Mesodermal cell (in vitro differentiated cells): ENCODE measurements around the gene SMIM15. TPM values are rescaled to one million over a fixed set of nuclear protein-coding genes. Genes with fewer than 3 reads are reported as not detected.
"Not testable (repeated sequence)": the region's sequence is repeated elsewhere in the genome, so short reads cannot be mapped to it uniquely, and the experiment has no call there.

Source experiments
- H3K27ac ChIP-seq: 2 replicates; pipeline ENCODE4 v1.7.0; 2013; ENCODE audit warnings: mild to moderate bottlenecking, low read depth, low read length, moderate library complexity; ENCODE audit not compliant: severe bottlenecking
- H3K36me3 ChIP-seq: 2 replicates; pipeline ENCODE4 v1.7.1; 2013; ENCODE audit warnings: mild to moderate bottlenecking, low read length, moderate library complexity; ENCODE audit not compliant: control insufficient read depth, insufficient read depth
- H3K4me1 ChIP-seq: one replicate; pipeline ENCODE4 v1.7.1; 2013; ENCODE audit warnings: mild to moderate bottlenecking, low read length; ENCODE audit not compliant: insufficient read depth, control insufficient read depth, poor library complexity, severe bottlenecking
- H3K4me3 ChIP-seq: 2 replicates; pipeline ENCODE4 v1.7.0; 2013; ENCODE audit warnings: low read length, control low read depth, mild to moderate bottlenecking; ENCODE audit not compliant: insufficient read depth, poor library complexity, severe bottlenecking; ENCODE audit errors: extremely low read depth
- H3K9me3 ChIP-seq: 2 replicates; pipeline ENCODE4 v1.7.1; 2013; ENCODE audit warnings: mild to moderate bottlenecking, low read length, moderate library complexity; ENCODE audit not compliant: control insufficient read depth
- WGBS, 2 experiments: methylation state at CpG; one replicate each; pipeline ENCODE4 v1.1.5; 2013; ENCODE audit warnings: missing lambda C conversion rate in 2 of 2; ENCODE audit not compliant: insufficient coverage in 2 of 2; 5-methylcytosine and 5-hydroxymethylcytosine counted together
- polyA plus RNA-seq, 2 experiments: library from polyadenylated mRNA; stranded (reverse); fragments of 50-300 nt; gene quantifications; one replicate each; pipeline ENCODE4 v1.2.3, GENCODE V29; 2013

SMIM15 gene, protein sequence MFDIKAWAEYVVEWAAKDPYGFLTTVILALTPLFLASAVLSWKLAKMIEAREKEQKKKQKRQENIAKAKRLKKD
- 36.5 TPM for polyA plus RNA-seq (2013, experiment 1 of 2)
- 32.4 TPM for polyA plus RNA-seq (2013, experiment 2 of 2)

DNA sequence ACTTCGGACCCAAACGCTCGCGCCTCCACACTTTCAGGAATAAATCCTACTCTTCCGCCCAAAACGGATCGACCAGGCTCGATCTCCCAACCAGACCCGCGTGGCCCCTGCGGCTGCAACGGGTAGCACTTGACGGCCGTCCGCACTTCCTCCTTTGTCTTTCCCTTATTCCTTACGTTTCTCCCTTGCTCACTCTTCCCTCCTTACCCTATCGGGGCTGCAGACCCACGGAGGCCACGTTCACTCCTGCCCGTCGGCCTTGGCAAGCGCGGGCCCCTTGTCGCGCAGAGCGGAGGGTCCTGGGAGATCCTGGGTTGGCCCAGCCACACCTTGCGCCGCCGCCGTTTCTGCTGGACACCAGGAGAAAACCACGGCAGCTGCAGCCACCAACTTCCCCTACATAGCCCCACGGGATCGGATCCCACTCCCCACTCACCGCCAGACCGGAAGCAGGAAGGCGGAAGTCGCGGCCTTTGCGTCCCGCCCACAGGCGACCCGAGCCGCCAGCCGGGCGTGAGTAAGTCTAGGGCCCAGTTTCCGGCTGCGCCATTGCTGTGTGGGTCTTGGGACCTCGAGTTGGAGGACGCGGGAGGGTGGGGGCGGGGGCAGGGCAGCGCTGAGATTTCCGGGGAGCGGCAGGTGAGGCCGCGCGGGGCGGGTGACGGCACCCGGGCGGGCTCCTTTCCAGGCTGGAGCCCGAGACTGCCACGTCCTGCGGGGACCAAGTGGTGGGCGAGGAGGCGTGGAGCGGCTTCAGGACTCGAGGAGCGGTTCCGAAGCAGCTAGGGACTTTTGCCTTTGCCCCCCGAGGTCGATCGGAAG lies at the start of gene SMIM15:
TSS of gene SMIM15 (minus strand) at position 459 of the 822 bp plus-strand sequence. CDS start 2,297 bp downstream, outside the sequence.
- Histone ChIP-seq H3K4me1 (no peaks in the 10 kb centered on the region), H3K4me3 (peak within 1 kb of the TSS; percentile 84), H3K27ac (peak within 1 kb of the TSS; percentile 94), H3K36me3 (peaks cover 30% of the 10 kb centered on the region), H3K9me3 (peaks cover 7% of the 10 kb centered on the region)
- 2 to 3% methylated on average over 53 to 59 of the region's 73 CpGs for WGBS, 2 experiments

DNA sequence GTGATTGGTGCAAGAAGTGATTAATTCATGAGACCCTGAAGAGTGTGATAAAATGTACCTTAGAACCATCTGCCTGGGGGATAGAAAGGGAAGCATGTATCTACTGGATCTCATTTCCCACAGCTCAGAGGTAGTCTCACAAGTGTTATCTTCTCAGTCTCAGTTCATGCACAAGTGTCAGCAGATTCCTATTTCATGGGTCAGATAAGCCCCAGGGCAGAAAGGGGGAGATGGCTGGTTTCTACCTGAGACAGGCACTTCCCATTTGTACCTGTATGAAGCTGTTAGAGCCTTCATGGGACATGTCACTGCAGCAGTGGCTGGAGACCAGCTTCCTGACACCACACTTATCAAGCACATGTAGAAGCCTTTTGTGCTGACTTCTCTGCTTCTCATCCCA lies 45.6 kb upstream of the SMIM15 start:
- Histone ChIP-seq H3K9me3 (no peaks in the 10 kb centered on the region), H3K36me3 (no peaks in the 10 kb centered on the region), H3K4me1 (no peaks in the 10 kb centered on the region), H3K4me3 (no peak overlapping the region), H3K27ac (no peak overlapping the region)

DNA sequence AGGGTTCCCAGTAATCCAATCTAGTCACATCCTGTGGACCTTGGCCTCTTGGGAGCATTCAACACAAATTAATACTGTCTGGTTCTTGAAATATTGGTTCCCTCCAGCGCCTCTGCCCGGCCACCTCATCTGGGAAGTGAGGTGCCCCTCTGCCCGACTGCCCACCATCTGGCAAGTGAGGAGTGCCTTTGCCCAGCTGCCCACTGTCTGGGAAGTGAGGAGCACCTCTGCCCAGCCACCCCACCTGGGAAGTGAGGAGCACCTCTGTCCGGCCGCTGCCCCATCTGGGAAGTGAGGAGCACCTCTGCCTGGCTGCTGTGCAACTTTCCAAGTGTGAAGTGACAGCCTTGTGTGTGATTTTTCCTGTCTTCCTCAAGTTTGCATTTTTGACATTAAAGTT lies 42.7 kb upstream of the SMIM15 start:
- H3K4me3 ChIP-seq, result no peak overlapping the region
- WGBS, 2 experiments, result 82 to 93% methylated on average over 3 to 5 of the region's 5 CpGs
- no peaks in the 10 kb centered on the region for H3K9me3 ChIP-seq
- H3K27ac ChIP-seq, result no peak overlapping the region
- H3K36me3 ChIP-seq, result no peaks in the 10 kb centered on the region
- H3K4me1 ChIP-seq, result peaks cover 5% of the 10 kb centered on the region

DNA sequence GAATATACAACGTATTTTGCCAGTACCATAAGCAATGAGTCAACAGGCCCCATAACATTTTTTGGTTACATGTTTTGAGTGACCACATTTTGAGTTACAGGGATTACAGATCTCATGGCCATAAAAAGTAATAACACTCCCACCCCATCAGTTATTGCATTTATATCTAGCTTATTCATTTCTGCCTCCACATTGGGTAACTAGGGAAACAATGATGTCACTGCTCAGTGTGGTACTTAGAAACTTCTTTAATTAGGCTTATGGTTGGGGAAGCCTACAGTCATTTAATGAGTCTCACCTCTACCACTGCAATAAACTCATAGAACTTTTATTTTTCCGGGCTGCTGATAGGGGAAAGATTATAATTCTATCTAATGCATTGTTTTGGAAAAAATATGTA lies 39.9 kb upstream of the SMIM15 start:
- no peak overlapping the region for H3K27ac ChIP-seq
- H3K36me3 ChIP-seq, result no peaks in the 10 kb centered on the region
- no peak overlapping the region for H3K4me3 ChIP-seq
- peaks cover 8% of the 10 kb centered on the region for H3K9me3 ChIP-seq
- peaks cover 5% of the 10 kb centered on the region for H3K4me1 ChIP-seq
- WGBS, 2 experiments, result 89 to 100% methylated on average over 1 of the region's 2 CpGs

DNA sequence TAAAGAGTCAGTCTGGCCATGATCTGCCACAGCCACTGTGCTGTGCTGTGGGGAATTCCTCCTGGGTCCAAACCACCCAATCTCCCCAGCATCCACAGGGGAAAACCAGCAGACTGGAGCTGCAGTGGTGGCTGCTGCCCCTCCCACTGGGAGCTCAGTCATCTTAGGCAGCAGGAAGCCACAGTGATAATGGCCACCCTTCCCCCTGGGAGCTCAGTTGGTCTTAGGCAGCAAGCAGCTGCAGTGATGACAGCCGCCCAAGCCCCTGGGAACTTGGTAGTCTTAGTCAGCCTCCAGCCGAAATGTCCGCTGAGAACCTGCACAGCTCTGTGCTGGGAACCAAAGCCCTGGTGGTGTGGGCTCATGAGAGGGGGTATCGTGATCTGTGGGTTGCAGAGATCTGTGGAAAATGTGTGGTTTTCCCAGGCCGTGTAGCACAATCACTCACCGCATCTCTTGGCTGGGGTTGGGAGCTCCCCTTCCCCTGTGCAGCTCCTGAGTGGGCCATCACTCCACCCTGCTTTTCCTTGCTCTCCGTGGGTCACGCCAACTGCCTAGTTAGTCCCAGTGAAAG lies 38.4 kb upstream of the SMIM15 start:
- Histone ChIP-seq H3K4me3 (no peak overlapping the region), H3K4me1 (peaks cover 5% of the 10 kb centered on the region), H3K9me3 (peaks cover 8% of the 10 kb centered on the region), H3K27ac (no peak overlapping the region), H3K36me3 (no peaks in the 10 kb centered on the region)
- 87 to 92% methylated on average over 7 to 8 of the region's 8 CpGs for WGBS, 2 experiments

DNA sequence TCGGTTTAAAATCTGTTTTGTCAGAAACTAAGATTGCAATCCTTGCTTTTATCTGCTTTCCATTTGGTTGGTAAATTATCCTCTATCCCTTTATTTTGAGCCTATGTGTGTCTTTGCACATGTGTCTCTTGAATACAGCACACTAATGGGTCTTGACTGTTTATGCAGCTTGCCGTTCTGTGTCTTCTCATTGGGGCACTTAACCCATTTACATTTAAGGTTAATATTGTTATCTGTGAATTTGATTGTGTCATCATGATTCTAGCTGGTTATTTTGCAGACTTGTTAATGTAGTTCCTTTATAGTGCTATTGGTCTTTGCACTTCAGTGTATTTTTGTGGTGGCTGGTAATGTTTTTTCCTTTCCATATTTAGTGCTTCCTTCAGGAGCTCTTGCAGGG lies 36.3 kb upstream of the SMIM15 start:
- no peaks in the 10 kb centered on the region for H3K36me3 ChIP-seq
- H3K27ac ChIP-seq, result no peak overlapping the region
- 80% methylated on average over 1 of the region's 2 CpGs; no CpG with 5 or more reads in 1 of the 2 experiments for WGBS, 2 experiments
- H3K4me3 ChIP-seq, result no peak overlapping the region
- peaks cover 8% of the 10 kb centered on the region for H3K9me3 ChIP-seq
- H3K4me1 ChIP-seq, result peaks cover 5% of the 10 kb centered on the region

DNA sequence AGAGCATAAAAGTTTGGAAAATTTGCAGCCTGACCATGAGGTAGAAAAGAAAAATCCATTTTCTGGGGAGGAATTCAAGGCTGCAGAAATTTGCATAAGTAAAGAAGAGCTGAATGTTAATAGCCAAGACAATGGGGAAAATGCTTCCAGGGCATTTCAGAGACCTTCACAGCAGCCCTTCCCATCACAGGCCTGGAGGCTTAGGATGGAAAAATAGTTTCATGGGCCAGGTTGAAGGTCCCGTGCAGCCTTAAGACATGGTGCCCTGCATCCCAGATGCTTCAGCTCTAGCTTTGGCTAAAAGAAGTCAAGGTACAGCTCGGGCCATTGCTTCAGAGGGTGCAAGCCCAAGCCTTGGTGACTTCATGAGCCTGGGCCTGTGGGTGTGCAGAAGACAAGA lies 25.6 kb upstream of the SMIM15 start:
- not testable (repeated sequence) for H3K36me3 ChIP-seq, H3K4me3 ChIP-seq, H3K9me3 ChIP-seq, H3K4me1 ChIP-seq, H3K27ac ChIP-seq
- WGBS, 2 experiments, result 38 to 79% methylated on average over 1 to 2 of the region's 2 CpGs

DNA sequence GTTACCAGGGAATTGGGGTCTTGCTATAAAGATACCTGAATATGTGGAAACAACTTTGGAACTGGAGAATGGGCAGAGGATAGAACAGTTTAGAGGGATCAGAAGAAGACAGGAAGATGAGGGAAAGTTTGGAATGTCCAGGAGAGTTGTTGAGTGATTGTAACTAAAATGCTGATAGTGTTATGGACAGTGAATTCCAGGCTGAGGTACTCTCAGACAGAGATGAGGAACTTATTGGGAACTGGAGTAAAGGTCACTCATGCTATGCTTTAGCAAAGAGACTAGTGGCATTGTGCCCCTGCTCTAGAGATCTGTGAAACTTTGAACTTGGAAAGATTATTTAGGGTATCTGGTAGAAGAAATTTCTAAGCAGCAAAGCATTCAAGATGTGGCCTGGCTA lies 25.1 kb upstream of the SMIM15 start:
- H3K4me3 ChIP-seq, H3K36me3 ChIP-seq, H3K9me3 ChIP-seq, H3K4me1 ChIP-seq, H3K27ac ChIP-seq: not testable (repeated sequence)

DNA sequence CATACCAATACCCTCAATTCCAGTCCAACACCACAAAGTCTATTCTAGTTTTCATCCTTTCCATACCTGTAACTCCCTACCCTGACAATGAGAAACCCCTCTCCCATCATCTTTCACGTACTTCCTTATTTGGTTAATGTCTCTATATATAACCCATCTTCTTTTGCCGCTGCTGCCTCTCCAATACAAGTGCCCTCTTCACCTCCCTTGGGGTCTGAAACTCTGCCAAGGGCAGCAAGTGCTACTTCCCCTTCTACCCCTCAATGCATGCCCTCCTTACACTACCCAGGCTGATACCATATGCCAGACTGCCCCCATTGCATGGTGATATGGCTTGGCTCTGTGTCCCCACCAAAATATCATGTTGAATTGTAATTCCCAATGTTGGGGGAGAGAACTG lies 24.4 kb upstream of the SMIM15 start:
- H3K36me3 ChIP-seq, result no peaks in the 10 kb centered on the region
- 100% methylated on average over 1 of the region's 2 CpGs for WGBS, 2 experiments

DNA sequence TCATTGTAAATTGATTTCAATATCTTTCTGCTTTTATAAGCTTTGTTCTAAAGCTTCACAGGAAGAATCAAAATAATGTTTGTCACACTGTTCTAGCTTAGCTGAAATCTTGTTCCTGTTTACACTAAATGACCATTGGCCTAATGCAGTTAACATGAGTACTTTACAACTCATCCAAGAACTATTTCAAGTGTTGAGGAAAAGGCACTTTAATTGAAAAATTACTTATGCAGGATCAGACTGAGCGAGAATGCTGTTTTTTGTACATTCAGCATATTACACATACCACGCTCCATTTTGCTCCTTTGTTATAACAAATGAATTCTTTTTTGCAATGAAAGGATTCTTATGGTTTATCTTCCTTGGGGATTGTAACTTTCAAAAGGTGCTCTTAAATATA lies 22.4 kb upstream of the SMIM15 start:
- Histone ChIP-seq H3K27ac (no peak overlapping the region), H3K4me3 (no peak overlapping the region), H3K4me1 (peaks cover 8% of the 10 kb centered on the region), H3K36me3 (no peaks in the 10 kb centered on the region), H3K9me3 (no peaks in the 10 kb centered on the region)
- WGBS, 2 experiments, result no CpG with 5 or more reads among the region's 2 CpGs

More for the DNA sequence above, 24.4 kb upstream of the SMIM15 start:
- no peak overlapping the region for H3K4me3 ChIP-seq
- H3K27ac ChIP-seq, result no peak overlapping the region
- peaks cover 8% of the 10 kb centered on the region for H3K4me1 ChIP-seq
- no peaks in the 10 kb centered on the region for H3K9me3 ChIP-seq

DNA sequence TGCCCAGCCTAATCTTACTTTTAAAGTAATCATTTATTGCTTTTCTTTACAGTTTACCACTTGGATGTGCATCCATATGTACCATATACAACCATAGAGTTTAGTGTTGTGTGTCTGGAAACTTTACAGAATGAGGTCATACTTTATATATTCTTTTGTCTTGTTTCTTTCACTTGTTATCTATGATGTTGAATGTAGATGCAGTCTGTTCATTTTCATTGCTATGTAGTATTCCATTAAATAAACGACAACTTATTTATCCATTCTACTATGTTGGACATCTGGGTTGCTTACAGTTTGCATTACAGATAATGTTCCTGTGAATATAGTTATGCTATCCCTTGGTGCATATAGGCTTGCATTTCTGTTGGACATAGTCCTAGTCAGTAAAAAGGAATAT lies 21.3 kb upstream of the SMIM15 start:
- no peak overlapping the region for H3K4me3 ChIP-seq
- no peaks in the 10 kb centered on the region for H3K36me3 ChIP-seq

More for the DNA sequence above, 21.3 kb upstream of the SMIM15 start:
- Histone ChIP-seq H3K9me3 (no peaks in the 10 kb centered on the region), H3K27ac (no peak overlapping the region), H3K4me1 (peaks cover 8% of the 10 kb centered on the region)
- WGBS, 2 experiments, result no CpG with 5 or more reads among the region's 1 CpG
